HEK293T (cell line): ENCODE measurements around the gene LLCFC1.

Source experiments
- FOXM1 ChIP-seq: fragments of 450-650 bp; IDR thresholded peaks from 2 replicates; pipeline ENCODE4 v1.6.1; 2017; ENCODE audit warnings: mild to moderate bottlenecking, borderline replicate concordance
- LEF1 ChIP-seq: fragments of 450-650 bp; IDR thresholded peaks from 2 replicates; pipeline ENCODE4 v1.6.1; 2017; ENCODE audit warnings: mild to moderate bottlenecking, borderline replicate concordance
- NFRKB ChIP-seq: fragments of 450-650 bp; IDR thresholded peaks from 2 replicates; pipeline ENCODE4 v1.6.1; 2016; ENCODE audit warnings: mild to moderate bottlenecking, moderate library complexity
- SP1 ChIP-seq: fragments of 450-650 bp; IDR thresholded peaks from 2 replicates; pipeline ENCODE4 v1.6.1; 2017

GRCh38 chr7:142890874-142891485 is 48.3 kb upstream of the LLCFC1 start:
- TF ChIP-seq SP1 (no peak), LEF1 (no peak), FOXM1 (no peak), NFRKB (no peak)
